ENCODE results near the gene FNDC3B. TPM values are rescaled to one million over a fixed set of nuclear protein-coding genes. Genes with fewer than 3 reads are reported as not detected.

FNDC3B gene
- total and polyA plus RNA-seq, 9 donors = 22.1 to 198 (median 108) TPM

DNA sequence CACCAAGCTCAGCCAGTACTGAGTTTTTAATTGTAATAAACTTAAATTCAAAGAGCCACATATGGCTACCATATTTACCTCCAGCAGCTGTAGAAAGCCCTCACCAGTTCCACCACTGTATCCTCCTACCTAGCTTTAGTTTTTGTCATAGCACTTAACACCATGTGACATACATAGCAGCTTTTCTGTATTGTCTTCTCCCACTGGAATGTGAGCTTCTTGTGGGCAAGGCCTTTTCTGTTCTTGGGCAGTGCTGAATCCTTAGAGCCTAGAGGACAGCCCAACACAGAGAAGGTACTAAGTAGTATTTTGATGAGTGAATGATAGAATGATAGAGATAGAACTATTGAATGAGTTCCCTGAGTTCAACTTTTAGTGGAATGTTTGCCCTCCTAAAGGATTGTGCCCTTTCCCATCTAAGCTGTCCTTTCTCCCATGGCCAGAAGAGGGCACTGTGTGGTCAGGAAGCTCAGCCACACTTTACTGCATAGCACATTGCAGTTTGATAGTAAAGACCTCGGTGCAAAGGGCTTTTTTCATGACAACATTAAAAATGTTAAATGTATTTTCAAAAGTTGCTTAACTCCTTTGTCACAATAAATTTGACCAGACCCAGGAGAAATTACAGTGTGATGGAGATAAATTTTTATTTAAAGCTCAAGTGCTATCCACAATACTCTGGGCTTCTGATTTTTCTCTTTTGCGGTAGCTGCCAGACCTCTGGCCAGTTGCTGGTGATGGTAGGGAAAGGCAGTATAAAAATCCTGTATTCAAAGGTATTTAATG, 293.1 kb downstream of the FNDC3B start:
- Histone ChIP-seq H3K4me1 (ENCODE audit: insufficient read depth) (peaks cover 3% of the 10 kb centered on the region), H3K36me3 (no peaks in the 10 kb centered on the region), H3K27ac (peak overlapping the region in 1 of 2 donors; percentile 26), H3K4me3 (no peak overlapping the region), H3K9me3 (no peaks in the 10 kb centered on the region), H3K27me3 (no peaks in the 10 kb centered on the region)
- TF ChIP-seq, protein P1, sequence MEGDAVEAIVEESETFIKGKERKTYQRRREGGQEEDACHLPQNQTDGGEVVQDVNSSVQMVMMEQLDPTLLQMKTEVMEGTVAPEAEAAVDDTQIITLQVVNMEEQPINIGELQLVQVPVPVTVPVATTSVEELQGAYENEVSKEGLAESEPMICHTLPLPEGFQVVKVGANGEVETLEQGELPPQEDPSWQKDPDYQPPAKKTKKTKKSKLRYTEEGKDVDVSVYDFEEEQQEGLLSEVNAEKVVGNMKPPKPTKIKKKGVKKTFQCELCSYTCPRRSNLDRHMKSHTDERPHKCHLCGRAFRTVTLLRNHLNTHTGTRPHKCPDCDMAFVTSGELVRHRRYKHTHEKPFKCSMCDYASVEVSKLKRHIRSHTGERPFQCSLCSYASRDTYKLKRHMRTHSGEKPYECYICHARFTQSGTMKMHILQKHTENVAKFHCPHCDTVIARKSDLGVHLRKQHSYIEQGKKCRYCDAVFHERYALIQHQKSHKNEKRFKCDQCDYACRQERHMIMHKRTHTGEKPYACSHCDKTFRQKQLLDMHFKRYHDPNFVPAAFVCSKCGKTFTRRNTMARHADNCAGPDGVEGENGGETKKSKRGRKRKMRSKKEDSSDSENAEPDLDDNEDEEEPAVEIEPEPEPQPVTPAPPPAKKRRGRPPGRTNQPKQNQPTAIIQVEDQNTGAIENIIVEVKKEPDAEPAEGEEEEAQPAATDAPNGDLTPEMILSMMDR (IDR thresholded peaks at IDR 0.05) = peak; percentile 67 to 88 (median 83)
- no peak for TF ChIP-seq EP300 (IDR thresholded peaks at IDR 0.05)
- DNase-seq = peak in 4 of 5 donors; percentile 49 to 81 (median 69)
- intact Hi-C loops (cut with DNase I) = loop anchor here in 3 of 4 donors (5.0 to 10.0 kb wide), 3 partner anchors 290 to 688 kb away; no protein-coding TSS in a partner anchor
- 42 to 44% (median 44%) methylated on average over 2 of the region's 2 CpGs for WGBS, 3 donors

DNA sequence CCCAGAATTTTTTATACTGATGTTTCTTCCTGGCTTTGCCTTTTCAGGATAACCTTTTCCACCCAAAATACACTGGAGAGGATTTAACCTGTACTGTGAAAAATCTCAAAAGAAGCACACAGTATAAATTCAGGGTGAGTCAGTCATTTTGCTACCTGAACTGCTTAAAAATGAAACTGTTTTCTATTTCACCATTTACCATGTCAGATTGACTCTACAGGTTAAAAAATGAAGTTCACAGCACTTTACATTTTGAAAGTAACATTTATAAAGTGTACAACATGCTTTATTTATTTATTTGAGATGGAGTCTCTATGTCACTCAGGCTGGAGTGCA, 293.6 kb downstream of the FNDC3B start:
- Histone ChIP-seq H3K4me1 (ENCODE audit: insufficient read depth) (peaks cover 3% of the 10 kb centered on the region), H3K27me3 (no peaks in the 10 kb centered on the region), H3K4me3 (no peak overlapping the region), H3K36me3 (no peaks in the 10 kb centered on the region), H3K9me3 (no peaks in the 10 kb centered on the region), H3K27ac (peak overlapping the region in 1 of 2 donors; percentile 26)
- intact Hi-C loops (cut with DNase I) = loop anchor here in 3 of 4 donors (5.0 to 10.0 kb wide), 3 partner anchors 291 to 688 kb away; no protein-coding TSS in a partner anchor
- DNase-seq = no peak
- TF ChIP-seq, protein P1 (IDR thresholded peaks at IDR 0.05) = no peak
- TF ChIP-seq EP300 (IDR thresholded peaks at IDR 0.05) (no peak), POLR2A (IDR thresholded peaks at IDR 0.05) (no peak)

DNA sequence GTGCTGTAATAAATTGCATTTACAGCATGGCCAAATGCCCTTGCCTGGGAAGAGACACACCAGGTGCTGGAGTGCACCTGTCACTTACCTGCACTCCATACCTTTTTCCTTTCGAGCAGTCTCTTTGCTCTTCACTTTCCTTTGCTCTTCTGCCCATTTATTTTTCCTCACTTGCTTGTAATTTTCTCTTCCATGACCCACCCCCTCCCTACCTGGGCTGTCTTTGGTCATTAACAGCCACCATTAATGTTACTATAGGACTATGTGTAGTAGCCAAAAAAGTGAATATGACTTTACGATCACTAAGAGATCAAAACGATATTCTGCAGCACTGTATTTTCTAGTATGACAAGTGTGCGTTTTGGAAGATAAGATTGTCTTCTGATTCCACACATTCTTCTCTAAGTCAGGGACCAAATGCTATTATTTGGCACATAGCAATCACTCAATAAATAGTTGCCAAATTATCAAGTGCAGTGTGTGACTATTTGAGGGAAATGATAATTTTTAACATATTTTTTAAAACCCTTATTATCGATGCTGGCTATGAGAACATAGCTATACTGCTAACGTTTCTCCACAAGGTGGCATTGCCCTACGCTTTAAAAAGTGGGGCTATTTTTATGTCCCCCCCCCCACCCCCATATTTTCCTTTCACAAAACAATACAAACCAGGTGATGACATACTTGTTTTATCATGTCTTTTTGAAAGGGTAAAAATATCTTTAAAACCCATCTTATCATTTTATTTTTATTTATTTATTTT, 294.5 kb downstream of the FNDC3B start:
- no peak overlapping the region for H3K4me3 ChIP-seq
- no peaks in the 10 kb centered on the region for H3K27me3 ChIP-seq
- TF ChIP-seq EP300 (IDR thresholded peaks at IDR 0.05) (no peak), POLR2A (IDR thresholded peaks at IDR 0.05) (no peak)
- TF ChIP-seq, protein P1 (IDR thresholded peaks at IDR 0.05) = no peak
- 80 to 84% (median 80%) methylated on average over 7 of the region's 7 CpGs for WGBS, 3 donors
- DNase-seq = no peak
- H3K36me3 ChIP-seq = no peaks in the 10 kb centered on the region
- intact Hi-C loops (cut with DNase I) = loop anchor here in 3 of 4 donors (5.0 to 10.0 kb wide), 3 partner anchors 292 to 689 kb away; no protein-coding TSS in a partner anchor
- no peak overlapping the region for H3K27ac ChIP-seq
- peaks cover 3% of the 10 kb centered on the region for H3K4me1 ChIP-seq (ENCODE audit: insufficient read depth)
- no peaks in the 10 kb centered on the region for H3K9me3 ChIP-seq

DNA sequence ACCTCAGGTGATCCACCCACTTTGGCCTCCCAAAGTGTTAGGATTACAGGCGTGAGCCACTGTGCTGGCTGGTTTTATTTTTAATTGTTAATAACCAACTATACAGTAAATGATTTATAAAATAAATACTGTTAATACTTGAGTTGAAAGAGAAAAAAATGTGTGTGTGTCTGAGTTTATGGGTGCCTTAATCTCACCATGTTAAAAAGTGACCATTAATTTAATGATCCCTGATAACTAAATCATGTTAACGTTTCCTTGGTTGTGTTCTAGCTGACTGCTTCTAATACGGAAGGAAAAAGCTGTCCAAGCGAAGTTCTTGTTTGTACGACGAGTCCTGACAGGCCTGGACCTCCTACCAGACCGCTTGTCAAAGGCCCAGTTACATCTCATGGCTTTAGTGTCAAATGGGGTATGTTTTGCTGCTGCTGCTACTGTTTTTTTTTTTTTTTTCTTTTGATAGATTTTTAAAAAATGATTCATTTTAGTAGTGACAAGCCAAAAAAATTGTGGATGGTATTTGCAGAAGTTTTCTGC, 295.4 kb downstream of the FNDC3B start:
- Histone ChIP-seq H3K9me3 (no peaks in the 10 kb centered on the region), H3K36me3 (no peaks in the 10 kb centered on the region), H3K4me1 (ENCODE audit: insufficient read depth) (peaks cover 3% of the 10 kb centered on the region), H3K27ac (no peak overlapping the region), H3K4me3 (no peak overlapping the region), H3K27me3 (no peaks in the 10 kb centered on the region)
- WGBS, 3 donors = 83 to 90% (median 88%) methylated on average over 7 of the region's 7 CpGs
- TF ChIP-seq, protein P1 (IDR thresholded peaks at IDR 0.05) = no peak
- TF ChIP-seq EP300 (IDR thresholded peaks at IDR 0.05) (no peak), POLR2A (IDR thresholded peaks at IDR 0.05) (no peak)
- no peak for DNase-seq
- intact Hi-C loops (cut with DNase I) = loop anchor here in 3 of 4 donors (5.0 to 10.0 kb wide), 3 partner anchors 292 to 690 kb away; no protein-coding TSS in a partner anchor
